HG02943 (cell line): ENCODE data around the gene MOCS1.

ENCODE experiments used
- ATAC-seq: cut with Tn5 transposase; IDR thresholded peaks from one replicate; pipeline ENCODE4 v1.9.1; 2021; ENCODE audit warnings: mild to moderate bottlenecking, low read depth, moderate library complexity; ENCODE audit not compliant: unreplicated experiment

The MOCS1 gene

GRCh38 chr6:39925931-39926290, 8.4 kb downstream of the MOCS1 start:
- ATAC-seq: no peak

GRCh38 chr6:39925191-39925930, 8.9 kb downstream of the MOCS1 start:
- no peak for ATAC-seq

- ATAC-seq: no peak
These were observed 10.0 kb downstream of the MOCS1 start for GRCh38 chr6:39924283-39924682.

- no peak for ATAC-seq
These were observed 10.4 kb downstream of the MOCS1 start for GRCh38 chr6:39923861-39924260.

- ATAC-seq: no peak
These were observed 10.9 kb downstream of the MOCS1 start for GRCh38 chr6:39923394-39923793.

- ATAC-seq: no peak
These were observed 11.4 kb downstream of the MOCS1 start for GRCh38 chr6:39922821-39923220.

- ATAC-seq: no peak
These were observed 14.1 kb downstream of the MOCS1 start for GRCh38 chr6:39920157-39920556.

GRCh38 chr6:39918831-39919230, 15.4 kb downstream of the MOCS1 start:
- no peak for ATAC-seq

- ATAC-seq: no peak
These were observed 16.3 kb downstream of the MOCS1 start for GRCh38 chr6:39917981-39918380.

- no peak for ATAC-seq
These were observed 16.9 kb downstream of the MOCS1 start for GRCh38 chr6:39917329-39917728.

GRCh38 chr6:39915866-39916265, 18.4 kb downstream of the MOCS1 start:
- ATAC-seq: no peak

- no peak for ATAC-seq
These were observed 20.0 kb downstream of the MOCS1 start for GRCh38 chr6:39914239-39914638.

GRCh38 chr6:39913391-39913916, 20.8 kb downstream of the MOCS1 start:
- no peak for ATAC-seq

GRCh38 chr6:39912446-39912845, 21.8 kb downstream of the MOCS1 start:
- ATAC-seq: no peak

GRCh38 chr6:39911513-39912125, 22.6 kb downstream of the MOCS1 start:
- ATAC-seq: no peak

GRCh38 chr6:39910744-39911143, 23.5 kb downstream of the MOCS1 start:
- ATAC-seq: no peak

GRCh38 chr6:39910164-39910563, 24.1 kb downstream of the MOCS1 start:
- ATAC-seq: no peak

GRCh38 chr6:39909701-39910100, 24.6 kb downstream of the MOCS1 start:
- ATAC-seq: no peak

- no peak for ATAC-seq
These were observed 25.3 kb downstream of the MOCS1 start for GRCh38 chr6:39908838-39909583.

- ATAC-seq: no peak
These were observed 26.2 kb downstream of the MOCS1 start for GRCh38 chr6:39907871-39908575.

GRCh38 chr6:39906318-39906761, 27.9 kb downstream of the MOCS1 start:
- no peak for ATAC-seq
